ENCODE measurements around the gene KLHL29. TPM values are rescaled to one million over a fixed set of nuclear protein-coding genes. Genes with fewer than 3 reads are reported as not detected.
A peak's percentile ranks its signal among the peaks of the same experiment; 100 is the strongest.

Gene KLHL29
- total RNA-seq, 6 experiments from 2014 or later, result 1.2 to 10.2 (median 6.4) TPM

DNA sequence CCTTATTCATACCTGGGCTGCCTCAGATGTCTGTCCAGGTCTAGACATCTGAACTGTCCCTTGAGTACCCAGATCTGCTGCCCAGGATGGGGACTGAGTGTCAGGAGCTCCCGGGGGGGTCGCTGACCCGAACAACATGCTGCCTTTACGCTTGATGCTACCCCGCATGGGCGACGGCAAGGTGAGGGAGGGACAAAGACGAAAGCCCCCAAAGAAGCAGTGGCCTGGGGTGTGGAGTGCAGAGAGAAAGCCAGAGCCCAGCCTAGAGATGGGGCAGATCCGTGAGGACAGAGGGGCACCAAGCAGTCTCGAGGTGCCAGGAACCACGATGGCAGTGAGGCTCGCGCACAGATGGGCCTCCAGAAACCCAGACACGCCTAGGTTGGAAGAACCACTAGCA is 307.3 kb downstream of the KLHL29 start:
- H3K27ac ChIP-seq, result no peak overlapping the region
- no peaks in the 10 kb centered on the region for H3K9me3 ChIP-seq
- H3K27me3 ChIP-seq, result no peaks in the 10 kb centered on the region
- TF ChIP-seq CTCF (IDR thresholded peaks at IDR 0.05), result no peak
- TF ChIP-seq POLR2A (IDR thresholded peaks at IDR 0.05), result no peak
- intact Hi-C loops (cut with DNase I), result no loop called here
- 91% methylated on average over 6 of the region's 14 CpGs for WGBS (ENCODE audit: insufficient coverage, low coverage, low lambda C conversion rate, missing lambda C conversion rate)
- no peak overlapping the region for H3K4me3 ChIP-seq
- ATAC-seq, result no peak
- peak in 2 of 3 donors; percentile 10 to 31 for DNase-seq
- H3K36me3 ChIP-seq, result no peaks in the 10 kb centered on the region
- no peaks in the 10 kb centered on the region for H3K4me1 ChIP-seq

DNA sequence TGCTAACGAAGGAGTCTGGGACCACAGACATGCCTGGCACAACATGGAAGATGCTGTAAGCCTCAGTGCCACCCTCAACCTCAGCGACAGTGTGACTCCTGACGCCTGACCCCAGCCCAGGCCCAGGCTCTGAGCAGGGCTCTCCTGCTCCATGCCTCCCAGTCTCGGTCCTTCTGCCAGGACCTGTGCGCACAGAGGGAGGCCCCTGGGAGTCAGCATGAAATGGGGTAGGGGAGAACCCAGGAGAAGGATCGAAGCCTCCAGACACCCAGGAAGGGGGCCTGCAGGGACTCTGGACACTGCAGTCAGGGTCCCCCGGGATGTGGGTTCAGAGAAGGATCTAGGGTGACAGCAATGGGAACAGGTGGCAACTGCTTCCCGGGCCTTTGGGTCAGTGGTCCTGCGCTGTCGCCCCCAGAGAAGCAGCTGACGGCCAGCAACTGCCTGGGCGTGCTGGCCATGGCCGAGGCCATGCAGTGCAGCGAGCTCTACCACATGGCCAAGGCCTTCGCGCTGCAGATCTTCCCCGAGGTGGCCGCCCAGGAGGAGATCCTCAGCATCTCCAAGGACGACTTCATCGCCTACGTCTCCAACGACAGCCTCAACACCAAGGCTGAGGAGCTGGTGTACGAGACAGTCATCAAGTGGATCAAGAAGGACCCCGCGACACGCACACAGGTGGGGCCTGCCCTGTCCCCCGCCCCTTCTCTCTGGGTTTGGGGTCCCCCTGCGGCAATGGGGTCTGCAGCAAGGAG is 308.0 kb downstream of the KLHL29 start:
- Histone ChIP-seq H3K27me3 (no peaks in the 10 kb centered on the region), H3K9me3 (no peaks in the 10 kb centered on the region), H3K27ac (no peak overlapping the region), H3K36me3 (no peaks in the 10 kb centered on the region), H3K4me1 (no peaks in the 10 kb centered on the region), H3K4me3 (no peak overlapping the region)
- DNase-seq, result peak in 2 of 3 donors; percentile 13 to 42
- intact Hi-C loops (cut with DNase I), result no loop called here
- TF ChIP-seq POLR2A (IDR thresholded peaks at IDR 0.05) (no peak), CTCF (IDR thresholded peaks at IDR 0.05) (no peak)
- no peak for ATAC-seq
- WGBS (ENCODE audit: insufficient coverage, low coverage, low lambda C conversion rate, missing lambda C conversion rate), result 90% methylated on average over 2 of the region's 28 CpGs

- Histone ChIP-seq H3K9me3 (no peaks in the 10 kb centered on the region), H3K27me3 (no peaks in the 10 kb centered on the region), H3K4me3 (no peak overlapping the region), H3K36me3 (no peaks in the 10 kb centered on the region), H3K27ac (no peak overlapping the region), H3K4me1 (no peaks in the 10 kb centered on the region)
- intact Hi-C loops (cut with DNase I), result no loop called here
- WGBS (ENCODE audit: insufficient coverage, low coverage, low lambda C conversion rate, missing lambda C conversion rate), result no CpG with 5 or more reads among the region's 5 CpGs
- DNase-seq, result no peak
- no peak for ATAC-seq
- no peak for TF ChIP-seq CTCF (IDR thresholded peaks at IDR 0.05)
- no peak for TF ChIP-seq POLR2A (IDR thresholded peaks at IDR 0.05)
These were observed 308.6 kb downstream of the KLHL29 start for GRCh38 chr2:23693606-23693951.

- Histone ChIP-seq H3K36me3 (no peaks in the 10 kb centered on the region), H3K4me1 (no peaks in the 10 kb centered on the region), H3K4me3 (no peak overlapping the region), H3K27me3 (no peaks in the 10 kb centered on the region), H3K9me3 (no peaks in the 10 kb centered on the region), H3K27ac (no peak overlapping the region)
- WGBS (ENCODE audit: insufficient coverage, low coverage, low lambda C conversion rate, missing lambda C conversion rate), result 76% methylated on average over 16 of the region's 21 CpGs
- TF ChIP-seq CTCF (IDR thresholded peaks at IDR 0.05) (no peak), POLR2A (IDR thresholded peaks at IDR 0.05) (no peak)
- DNase-seq (peak in 1 of 3 donors; percentile 19), ATAC-seq (no peak)
- intact Hi-C loops (cut with DNase I), result no loop called here
These were observed 309.4 kb downstream of the KLHL29 start for GRCh38 chr2:23694058-23695045.
